DMS53 treated with DMSO at 0.1 percent for 48 hours (cell line): ENCODE data around the gene BMP7.
"Not testable (repeated sequence)": the region's sequence is repeated elsewhere in the genome, so short reads cannot be mapped to it uniquely, and the experiment has no call there.

ENCODE experiments used
- DNase-seq: peaks from one replicate; lab custom pipeline; 2025; ENCODE audit not compliant: unreplicated experiment; lab: John Stamatoyannopoulos, UW

BMP7 gene

DNA sequence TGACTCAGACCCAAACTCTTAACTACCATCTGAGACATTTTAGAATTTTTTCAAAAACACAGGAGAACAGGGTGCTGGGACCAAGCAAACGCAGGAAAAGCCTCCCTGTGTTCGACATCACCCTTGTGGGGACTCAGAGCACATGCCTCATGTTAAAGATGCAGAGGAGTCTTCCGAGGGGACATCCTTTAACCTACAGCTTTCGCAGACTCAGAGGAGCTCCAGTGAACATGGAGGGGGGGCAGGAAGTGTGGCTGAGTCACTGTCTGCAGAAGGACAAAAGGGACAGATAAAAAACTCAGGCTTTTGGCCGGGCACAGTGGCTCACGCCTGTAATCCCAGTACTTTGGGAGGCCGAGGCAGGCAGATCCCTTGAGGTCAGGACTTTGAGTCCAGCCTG, 15.1 kb downstream of the BMP7 start:
- DNase-seq, result no peak

DNA sequence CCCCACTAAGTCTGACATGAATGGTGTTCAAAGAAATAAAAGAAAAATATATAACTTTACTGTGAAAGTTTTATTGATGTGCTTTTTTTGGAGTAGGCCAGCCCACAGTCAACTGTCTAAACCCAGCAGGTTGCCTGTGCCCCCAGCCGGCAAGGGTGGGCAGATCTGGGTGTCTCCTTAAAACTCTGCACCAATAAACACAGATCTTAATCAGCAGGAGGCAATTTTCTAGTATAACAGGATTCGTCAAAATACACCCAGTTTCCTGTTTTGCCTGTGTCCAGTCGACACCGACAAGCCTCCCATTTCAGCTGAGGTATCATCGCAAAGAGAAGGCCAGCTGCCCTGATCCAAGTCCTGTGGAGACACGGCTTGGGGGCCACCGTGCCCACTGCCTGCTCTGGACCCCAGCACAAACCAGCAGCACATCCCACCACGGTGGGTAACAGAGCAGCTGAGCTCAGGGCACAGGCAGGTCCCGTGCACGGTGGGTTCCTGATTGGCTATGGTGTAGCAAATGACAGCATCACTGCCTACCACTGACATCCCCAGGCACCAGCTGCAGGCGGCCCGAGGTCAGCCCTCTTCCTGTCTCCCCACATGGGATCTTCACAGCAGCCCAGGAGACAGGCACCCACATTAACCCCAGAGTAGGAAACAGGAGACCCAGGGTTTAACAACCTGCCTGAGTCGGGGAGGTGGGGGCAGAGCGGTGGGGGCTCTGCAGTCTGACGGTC, 15.7 kb downstream of the BMP7 start:
- no peak for DNase-seq

DNA sequence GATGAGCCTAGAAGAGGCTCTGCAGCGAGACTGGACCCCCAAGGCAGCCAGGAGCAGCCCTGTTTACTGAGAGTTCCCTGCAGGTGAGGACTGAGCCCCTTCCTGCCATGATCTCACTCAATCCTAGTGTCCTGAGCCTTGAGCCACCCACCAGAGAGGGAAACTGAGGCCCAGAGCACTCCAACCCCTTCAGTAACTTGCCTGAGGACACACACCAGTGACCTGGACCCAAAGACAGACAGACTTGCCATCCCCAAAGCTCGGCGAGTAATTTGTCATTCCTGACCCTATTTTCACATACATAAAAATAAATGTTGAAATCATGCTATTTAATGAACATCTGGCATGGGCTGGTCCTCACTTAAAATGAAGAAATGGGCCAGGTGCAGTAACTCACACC, 16.7 kb downstream of the BMP7 start:
- no peak for DNase-seq

DNA sequence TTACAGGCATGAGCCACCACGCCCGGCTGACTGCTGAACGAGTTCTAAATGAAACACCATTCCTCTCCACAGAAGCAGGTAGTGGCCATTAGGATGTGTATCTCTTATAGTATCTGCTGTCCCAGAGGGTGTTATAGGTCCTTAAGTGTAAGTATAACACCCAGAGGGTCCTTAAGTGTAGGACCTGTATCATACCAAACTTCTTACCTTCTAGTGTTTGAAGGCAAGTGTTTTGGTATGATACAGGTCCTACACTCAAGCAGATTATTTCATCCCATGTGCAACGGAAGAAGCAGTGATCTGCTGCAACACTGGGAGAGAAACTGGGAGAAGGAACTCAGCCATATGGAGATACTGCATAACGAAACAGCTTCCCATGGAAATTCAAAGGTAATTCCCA, 17.4 kb downstream of the BMP7 start:
- DNase-seq, result no peak

- no peak for DNase-seq
Measured at GRCh38 chr20:57248132-57248797, 18.2 kb downstream of the BMP7 start.

DNA sequence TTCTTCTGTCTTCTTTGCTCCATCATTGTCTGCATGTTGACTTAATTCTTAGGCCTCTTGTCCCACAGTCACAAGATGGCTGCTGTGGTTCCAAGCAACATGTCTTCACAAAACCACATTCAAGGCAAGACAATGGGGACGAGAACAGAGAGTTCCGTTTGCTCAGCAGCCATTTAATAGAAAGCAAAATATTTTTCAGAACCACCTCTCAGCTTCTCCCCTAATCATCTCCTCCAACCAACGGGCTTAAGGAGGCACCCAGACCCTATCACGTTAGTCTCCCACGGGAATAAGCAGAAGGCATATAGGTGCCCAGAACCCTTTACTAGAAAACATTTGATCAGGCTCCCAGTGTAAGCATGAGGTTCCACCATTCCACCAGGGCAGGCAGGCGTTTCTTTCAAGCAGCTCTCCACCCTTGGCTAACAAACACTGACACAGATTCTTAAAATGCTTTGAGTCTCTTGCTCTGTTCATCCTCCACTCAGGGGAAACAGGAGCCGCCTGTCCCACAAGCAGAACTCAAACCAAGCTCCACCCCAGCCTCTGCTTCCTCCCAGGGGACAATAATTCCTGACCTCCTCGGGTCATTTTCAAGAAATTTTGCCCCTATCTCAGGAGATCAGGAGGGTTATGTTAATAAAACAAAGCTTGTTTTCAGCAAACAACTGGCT, 19.0 kb downstream of the BMP7 start:
- DNase-seq, result no peak

DNA sequence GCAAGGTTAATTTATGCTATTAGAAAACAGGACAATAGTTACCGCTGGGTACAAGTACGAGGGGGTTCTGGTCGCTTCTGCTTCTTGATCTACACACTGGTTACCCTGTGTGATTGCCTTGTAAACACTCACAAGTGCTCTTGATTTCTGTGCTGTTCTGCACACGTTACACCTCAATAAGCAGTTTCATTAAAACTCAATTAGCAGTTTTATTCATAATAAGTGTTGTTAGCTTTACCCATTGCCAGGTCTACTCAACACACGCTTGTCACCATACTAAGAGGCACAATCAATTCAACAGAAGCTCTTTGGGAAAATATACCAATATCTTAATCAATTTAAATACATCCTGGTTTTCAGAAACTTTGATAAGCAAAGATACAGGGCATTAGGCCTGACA, 20.4 kb downstream of the BMP7 start:
- no peak for DNase-seq

DNA sequence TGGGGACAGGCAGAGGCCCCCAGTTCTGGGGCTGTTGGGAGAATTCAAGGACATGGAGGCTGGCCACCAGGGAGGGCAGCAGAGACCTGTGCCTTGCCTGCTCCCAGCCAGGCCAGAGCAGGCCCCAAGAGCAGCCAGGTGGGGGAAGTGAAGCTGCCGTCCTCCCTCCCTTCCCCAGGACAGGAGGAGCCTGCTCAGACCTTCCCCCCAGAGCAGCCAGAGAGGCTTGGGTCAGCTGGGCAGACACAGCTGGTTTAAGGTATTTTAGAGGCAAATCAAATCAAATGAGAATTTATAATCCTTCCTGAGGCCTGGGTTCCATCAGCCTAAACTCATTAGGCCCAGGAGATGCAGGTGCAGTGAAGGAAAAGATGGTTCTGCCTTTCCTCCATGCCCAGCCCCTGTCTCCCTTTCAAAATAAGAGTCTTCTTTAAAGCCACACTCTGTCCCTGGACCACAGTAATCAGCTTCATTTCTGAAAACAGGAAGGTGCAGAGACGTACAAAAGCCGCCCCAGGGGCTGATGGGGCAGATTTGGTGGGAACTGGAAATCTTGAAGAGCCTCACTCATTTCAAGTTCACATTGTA, 21.7 kb downstream of the BMP7 start:
- DNase-seq, result no peak

- no peak for DNase-seq
Measured at GRCh38 chr20:57244221-57244585, 22.2 kb downstream of the BMP7 start.

- no peak for DNase-seq
Measured at GRCh38 chr20:57243480-57244220, 22.8 kb downstream of the BMP7 start.

- DNase-seq, result no peak
Measured at GRCh38 chr20:57242414-57242813, 24.0 kb downstream of the BMP7 start.

- no peak for DNase-seq
Measured at GRCh38 chr20:57241363-57241991, 25.0 kb downstream of the BMP7 start.

DNA sequence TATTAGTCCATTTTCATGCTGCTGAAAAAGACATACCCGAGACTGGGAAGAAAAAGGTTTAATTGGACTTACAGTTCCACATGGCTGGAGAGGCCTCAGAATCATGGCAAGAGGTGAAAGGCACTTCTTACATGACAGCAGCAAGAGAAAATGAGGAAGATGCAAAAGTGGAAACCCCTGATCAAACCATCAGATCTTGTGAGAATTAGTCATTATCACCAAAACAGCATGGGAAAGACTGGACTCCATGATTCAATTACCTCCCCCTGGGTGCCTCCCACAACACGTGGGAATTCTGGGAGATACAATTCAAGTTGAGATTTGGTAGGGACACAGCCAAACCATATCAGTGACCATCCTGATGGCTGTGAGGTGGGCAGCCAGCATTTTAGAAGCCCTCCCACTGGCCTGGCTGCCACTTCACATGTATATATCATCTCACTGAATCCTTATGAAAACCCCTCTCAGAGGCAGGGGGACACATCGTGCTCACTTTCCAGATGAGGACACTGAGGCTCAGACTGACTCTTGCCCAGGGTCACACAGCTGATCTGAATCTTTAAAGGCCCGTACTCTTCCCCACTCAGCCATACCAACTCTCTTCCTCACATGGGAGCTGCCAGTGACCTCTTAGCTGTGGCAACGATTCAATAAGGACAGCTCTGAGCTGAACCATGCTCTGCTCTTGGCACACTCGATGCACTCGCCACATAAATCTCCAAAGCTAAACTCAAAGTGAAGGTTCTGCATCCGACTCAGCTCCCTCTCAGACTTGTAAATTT, 25.7 kb downstream of the BMP7 start:
- no peak for DNase-seq

DNA sequence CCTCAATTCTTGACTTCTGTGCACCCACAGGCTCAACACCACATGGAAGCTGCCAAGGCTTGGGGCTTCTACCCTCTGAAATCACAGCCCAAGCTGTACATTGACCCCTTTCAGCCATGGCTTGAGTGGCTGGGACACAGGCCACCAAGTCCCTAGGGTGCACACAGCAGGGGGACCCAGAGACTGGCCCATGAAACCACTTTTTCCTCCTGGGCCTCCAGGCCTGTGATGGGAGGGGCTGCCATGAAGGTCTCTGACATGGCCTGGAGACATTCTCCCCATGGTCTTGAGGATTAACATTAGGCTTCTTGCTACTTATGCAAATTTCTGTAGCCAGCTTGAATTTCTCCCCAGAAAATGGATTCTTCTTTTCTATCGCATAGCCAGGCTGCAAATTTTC, 26.7 kb downstream of the BMP7 start:
- DNase-seq, result not testable (repeated sequence)

DNA sequence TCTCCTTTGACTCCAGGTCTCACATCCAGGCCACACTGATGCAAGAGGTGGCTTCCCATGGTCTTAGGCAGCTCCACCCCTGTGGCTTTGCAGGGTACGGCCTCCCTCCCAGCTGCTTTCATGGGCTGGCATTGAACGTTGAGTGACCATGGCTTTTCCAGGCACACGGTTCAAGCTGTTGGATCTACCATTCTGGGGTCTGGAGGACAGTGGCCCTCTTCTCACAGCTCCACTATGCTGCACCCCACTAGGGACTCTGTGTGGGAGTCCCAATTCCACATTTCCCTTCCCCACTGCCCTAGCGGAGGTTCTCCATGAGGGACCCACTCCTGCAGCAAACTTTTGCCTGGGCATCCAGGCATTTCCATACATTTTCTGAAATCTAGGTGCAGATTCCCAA, 27.1 kb downstream of the BMP7 start:
- not testable (repeated sequence) for DNase-seq

DNA sequence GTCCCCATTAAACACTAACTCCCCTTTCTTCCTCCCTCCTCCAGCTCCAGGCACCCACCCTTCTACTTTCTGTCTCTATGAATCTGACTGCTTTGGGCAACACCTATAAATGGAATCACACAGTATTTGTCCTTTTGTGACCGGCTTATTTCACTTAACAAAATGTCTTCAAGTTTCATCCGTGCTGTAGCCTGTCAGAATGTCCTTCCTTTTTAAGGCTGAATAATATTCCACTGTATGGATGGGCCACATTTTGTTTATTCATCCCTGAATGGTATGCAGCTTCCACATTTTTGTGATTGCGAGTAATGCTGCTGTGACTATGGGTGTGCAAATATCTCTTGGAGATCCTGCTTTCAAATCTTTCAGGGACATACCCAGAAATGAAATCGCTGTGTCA, 28.4 kb downstream of the BMP7 start:
- DNase-seq, result no peak

DNA sequence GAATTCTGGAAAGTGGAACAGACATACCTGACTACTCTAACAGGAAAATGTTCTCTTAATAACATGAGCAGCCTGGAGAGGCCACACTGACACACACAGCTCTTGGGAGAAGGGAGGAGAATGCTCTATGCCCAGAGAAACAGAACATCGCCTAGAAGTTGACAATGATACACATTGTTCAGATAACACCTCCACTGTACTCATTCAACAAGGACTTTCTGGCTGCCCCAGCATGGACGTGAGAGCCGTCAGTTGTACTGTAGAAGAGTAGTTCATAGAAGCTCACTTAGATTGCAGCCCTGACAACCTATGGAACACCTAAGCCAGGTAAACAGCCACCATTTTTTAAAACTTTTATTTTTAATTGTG, 28.9 kb downstream of the BMP7 start:
- DNase-seq, result no peak

- no peak for DNase-seq
Measured at GRCh38 chr20:57236813-57237584, 29.4 kb downstream of the BMP7 start.

GRCh38 chr20:57234556-57235251, 31.7 kb downstream of the BMP7 start:
- no peak for DNase-seq
